Measurements from ENCODE around the gene STPG2.

DNA sequence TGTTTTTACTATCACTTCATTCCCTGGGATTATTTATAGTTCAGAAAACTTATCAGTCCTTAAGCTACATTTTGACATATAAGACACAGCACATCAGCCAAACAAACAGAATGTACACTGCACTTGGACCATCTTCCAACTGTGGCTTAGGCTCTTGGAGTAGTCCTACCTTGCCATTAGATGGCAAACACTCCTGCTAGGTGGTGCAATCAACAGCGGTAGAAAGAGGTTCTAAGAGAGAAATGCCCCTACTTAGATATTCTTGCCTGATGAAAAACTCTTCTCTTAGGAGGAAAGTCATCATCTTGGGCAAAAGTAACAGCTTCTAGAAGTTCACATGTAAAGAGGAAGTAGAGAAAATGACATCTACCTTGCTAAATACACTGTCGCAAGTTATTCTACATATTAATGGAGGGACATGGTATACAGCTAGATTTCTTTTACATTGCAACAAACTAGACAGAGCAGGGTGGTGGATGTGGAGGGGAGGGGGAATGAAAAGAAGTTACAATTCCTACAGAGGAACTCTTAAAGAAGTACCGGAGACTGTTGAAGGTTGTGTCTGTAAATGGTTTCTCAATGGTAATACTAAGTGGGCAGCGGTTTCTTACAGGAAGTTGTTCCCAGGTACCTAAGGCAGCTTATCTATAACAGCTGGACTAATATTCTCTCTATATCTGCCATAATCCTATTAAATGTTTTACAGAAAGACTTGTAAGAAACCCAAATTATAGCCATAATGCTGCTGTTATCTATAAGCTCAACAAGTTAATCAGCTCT, 8.1 kb upstream of the STPG2 start:
- no peak for TF ChIP-seq POLR2A (IDR thresholded peaks at IDR 0.05; ENCODE audit: extremely low read depth, insufficient read length)
- TF ChIP-seq CTCF (IDR thresholded peaks at IDR 0.05; ENCODE audit: low read depth, low read length) = no peak

Measured in NB4 (cell line).